K562 (cell line): ENCODE data around the gene SBDS. TPM values are rescaled to one million over a fixed set of nuclear protein-coding genes. Genes with fewer than 3 reads are reported as not detected.
"Not testable (repeated sequence)": the region's sequence is repeated elsewhere in the genome, so short reads cannot be mapped to it uniquely, and the experiment has no call there.

Source experiments
- ASH1L ChIP-seq: fragments of 450-650 bp; IDR thresholded peaks from 2 replicates; pipeline ENCODE4 v1.6.1; 2018; ENCODE audit warnings: borderline replicate concordance, mild to moderate bottlenecking, low read depth; ENCODE audit not compliant: partially characterized antibody
- ATF1 ChIP-seq, 2 experiments: fragments of 450-650 bp in 1 of 2; IDR thresholded peaks; 2 replicates each; pipeline ENCODE4 v1.6.1; 2016; ENCODE audit warnings: missing compliant biosample characterization in 1 of 2, missing genetic modification characterization in 1 of 2
- C11orf30 ChIP-seq: fragments of 450-650 bp; IDR thresholded peaks from 2 replicates; pipeline ENCODE4 v1.6.1; 2016; ENCODE audit warnings: low read depth, mild to moderate bottlenecking
- CHD2 ChIP-seq: IDR thresholded peaks from 2 replicates; pipeline ENCODE4 v1.6.1; 2011; ENCODE audit warnings: low read depth, low read length
- CTBP1 ChIP-seq: fragments of 450-650 bp; IDR thresholded peaks from 2 replicates; pipeline ENCODE4 v1.6.1; 2016; ENCODE audit warnings: borderline replicate concordance
- FOXA3 ChIP-seq, 2 experiments: fragments of 450-650 bp in 1 of 2; sonication (generic) in 1 of 2; formaldehyde crosslinking; IDR thresholded peaks in 1 of 2; conservative IDR thresholded peaks in 1 of 2; 2 replicates each; pipeline versions ENCODE4 v1.4.0 to v1.8.0; 2020 to 2022; ENCODE audit warnings: mild to moderate bottlenecking in 2 of 2, missing genetic modification reagents in 1 of 2
- KDM5B ChIP-seq: fragments of 200-600 bp; sonication (generic); IDR thresholded peaks from 2 replicates; pipeline ENCODE4 v1.6.1; 2012; ENCODE audit warnings: low read depth, mild to moderate bottlenecking, moderate library complexity, low read length, control low read depth, inconsistent platforms; ENCODE audit not compliant: insufficient replicate concordance
- MAZ ChIP-seq, 2 experiments: fragments of 450-650 bp in 1 of 2; sonication (generic) in 1 of 2; formaldehyde crosslinking; IDR thresholded peaks in 1 of 2; conservative IDR thresholded peaks in 1 of 2; 2 replicates each; pipeline versions ENCODE4 v1.4.0 to v1.5.0; 2020; ENCODE audit warnings: mild to moderate bottlenecking in 1 of 2, missing genetic modification reagents in 1 of 2
- MBD2 ChIP-seq: sonication (generic); IDR thresholded peaks from 2 replicates; pipeline ENCODE4 v1.6.1; 2016; ENCODE audit warnings: low read depth, borderline replicate concordance
- MXI1 ChIP-seq: IDR thresholded peaks from 2 replicates; pipeline ENCODE4 v1.6.1; 2011; ENCODE audit warnings: low read depth, mild to moderate bottlenecking, improper control_type of control experiment, low read length
- POLR2H ChIP-seq: IDR thresholded peaks from 2 replicates; pipeline ENCODE4 v1.6.1; 2016; ENCODE audit warnings: missing genetic modification characterization, low read depth, mild to moderate bottlenecking, control low read depth, missing compliant biosample characterization, moderate library complexity
- TAF7 ChIP-seq: fragments of 450-650 bp; IDR thresholded peaks from 2 replicates; pipeline ENCODE4 v1.6.1; 2016; ENCODE audit warnings: missing genetic modification characterization, missing compliant biosample characterization
- ZBTB2 ChIP-seq: fragments of 450-650 bp; IDR thresholded peaks from 2 replicates; pipeline ENCODE4 v1.6.1; 2016; ENCODE audit warnings: antibody characterized with exemption
- ZSCAN29 ChIP-seq: fragments of 450-650 bp; IDR thresholded peaks from 2 replicates; pipeline ENCODE4 v1.6.1; 2017
- polyA plus RNA-seq, 8 experiments: library from polyadenylated mRNA; depleted of rRNA in 4 of 8; stranded (reverse) in 5 of 8; unstranded in 3 of 8; fragments of >200 nt; fragmentation: Nextera tagmentation in 2 of 8; fragmentation: Illumina TruSeq in 1 of 8; extraction: Ambion mirVana in 2 of 8; extraction: Trizol in 1 of 8; gene quantifications; 2 replicates each; pipeline versions ENCODE4 v1.2.1 to v1.2.3, GENCODE V29; 2011 to 2014; ENCODE audit warnings: inconsistent platforms in 1 of 8, missing spikeins in 1 of 8
- total RNA-seq, 7 experiments: library from RNA; depleted of rRNA in 6 of 7; stranded (reverse); fragments of >200 nt in 6 of 7; fragmentation: Illumina TruSeq in 2 of 7; extraction: Trizol in 2 of 7; gene quantifications; 2 replicates each; pipeline versions ENCODE4 v1.2.1 to v1.2.3, GENCODE V29; 2011 to 2021; ENCODE audit warnings: low replicate concordance in 1 of 7
- TF ChIP-seq, protein P1 (sequence below): fragments of 450-650 bp; IDR thresholded peaks from 2 replicates; pipeline ENCODE4 v1.6.1; 2016

Gene SBDS
- total and polyA plus RNA-seq, 9 of the 15 experiments (the other 6 are each of a cell fraction or from before 2014, with no cell fraction given), result 105 to 174 (median 117) TPM

DNA sequence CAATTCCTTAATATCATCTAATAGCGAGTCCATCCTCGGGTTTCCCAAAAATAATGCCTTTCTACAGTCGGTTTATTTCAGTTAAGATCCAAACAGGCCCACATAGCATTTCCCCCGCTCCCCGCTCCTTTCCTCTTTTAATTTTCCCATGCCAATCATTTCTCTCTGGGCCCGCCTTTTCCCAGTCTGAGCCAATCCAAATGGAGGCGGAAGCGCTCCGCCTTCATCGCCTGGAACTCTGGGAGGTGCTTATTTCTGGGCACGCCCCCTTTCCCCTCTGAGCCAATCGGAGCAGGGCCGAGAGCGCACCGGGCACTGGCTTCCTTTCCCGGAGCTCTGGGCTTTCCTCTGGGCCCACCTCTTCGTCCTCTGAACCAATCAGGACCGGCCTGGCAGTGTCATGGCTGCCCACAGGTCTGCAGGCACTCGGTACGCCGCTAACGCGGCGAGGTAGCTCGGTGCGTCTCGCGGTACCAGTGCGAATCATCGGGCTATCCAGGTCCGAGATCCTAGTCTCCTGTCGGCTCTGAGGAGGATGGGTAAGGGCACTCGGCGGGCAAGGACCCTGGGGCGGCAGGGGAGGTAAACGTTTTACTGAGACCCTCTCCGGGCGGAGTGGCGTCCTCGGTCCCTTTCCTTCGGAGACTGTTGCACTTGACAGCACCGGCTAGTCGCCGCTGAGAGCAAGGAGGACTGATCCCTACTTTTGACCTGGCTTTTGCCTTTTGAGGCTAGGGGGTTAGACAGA is 1.2 kb upstream of the SBDS start, which contains the start of gene TYW1 (continued):
- TF ChIP-seq MXI1 (peak; percentile 61; the same call in 1 of the 2 replicates), ZBTB2 (0 out of 2 replicates have a peak, but pooled peaks have one; percentile 39), MAZ (CRISPR knock-in tag; conservative IDR thresholded peaks at IDR 0.05 in 1 of 2, IDR thresholded peaks at IDR 0.05 in 1 of 2) (0 out of 4 replicates have a peak, but pooled peaks of 1 of the 2 experiments have one; percentile 23), CTBP1 (peak; percentile 51; the same call in 1 of the 2 replicates), MBD2 (peak; percentile 77), CHD2 (peak; percentile 92), KDM5B (peak; percentile 90), POLR2H (tag) (peak; percentile 55), ASH1L (peak; percentile 63), TAF7 (tag) (peak; percentile 68), ATF1 (tag; IDR thresholded peaks at IDR 0.05) (peak; percentile 54), ZSCAN29 (peak; percentile 69; the same call in 1 of the 2 replicates), FOXA3 (CRISPR knock-in tag; conservative IDR thresholded peaks at IDR 0.05 in 1 of 2, IDR thresholded peaks at IDR 0.05 in 1 of 2) (0 out of 4 replicates have a peak, but pooled peaks of 1 of the 2 experiments have one; percentile 28), C11orf30 (peak; percentile 88)
- TF ChIP-seq, protein P1, sequence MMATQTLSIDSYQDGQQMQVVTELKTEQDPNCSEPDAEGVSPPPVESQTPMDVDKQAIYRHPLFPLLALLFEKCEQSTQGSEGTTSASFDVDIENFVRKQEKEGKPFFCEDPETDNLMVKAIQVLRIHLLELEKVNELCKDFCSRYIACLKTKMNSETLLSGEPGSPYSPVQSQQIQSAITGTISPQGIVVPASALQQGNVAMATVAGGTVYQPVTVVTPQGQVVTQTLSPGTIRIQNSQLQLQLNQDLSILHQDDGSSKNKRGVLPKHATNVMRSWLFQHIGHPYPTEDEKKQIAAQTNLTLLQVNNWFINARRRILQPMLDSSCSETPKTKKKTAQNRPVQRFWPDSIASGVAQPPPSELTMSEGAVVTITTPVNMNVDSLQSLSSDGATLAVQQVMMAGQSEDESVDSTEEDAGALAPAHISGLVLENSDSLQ, result peak; percentile 99
- not testable (repeated sequence) for TF ChIP-seq ATF1 (CRISPR knock-in tag; IDR thresholded peaks at IDR 0.05)
- TF ChIP-seq, all 486 proteins: peak for 84; not testable (repeated sequence) for 402
